HEK293 (cell line): ENCODE results near the gene ICE2.

ENCODE experiments used
- CTCF ChIP-seq: fragments of 450-650 bp; formaldehyde crosslinking; IDR thresholded peaks from 2 replicates; pipeline ENCODE4 v1.5.1; 2016; ENCODE audit warnings: missing biosample characterization, missing genetic modification characterization
- PRDM10 ChIP-seq: fragments of 450-650 bp; formaldehyde crosslinking; IDR thresholded peaks from 2 replicates; pipeline ENCODE4 v1.5.1; 2016; ENCODE audit warnings: missing biosample characterization, missing genetic modification characterization
- ZBTB10 ChIP-seq: fragments of 450-650 bp; formaldehyde crosslinking; IDR thresholded peaks from 2 replicates; pipeline ENCODE4 v1.5.1; 2016; ENCODE audit warnings: missing biosample characterization, missing genetic modification characterization
- ZNF174 ChIP-seq: fragments of 450-650 bp; formaldehyde crosslinking; IDR thresholded peaks from 2 replicates; pipeline ENCODE4 v1.5.0; 2017; ENCODE audit warnings: missing biosample characterization, mild to moderate bottlenecking, missing genetic modification characterization
- ZNF391 ChIP-seq: fragments of 450-650 bp; formaldehyde crosslinking; IDR thresholded peaks from 2 replicates; pipeline ENCODE4 v1.5.1; 2016; ENCODE audit warnings: low read depth, missing biosample characterization, missing genetic modification characterization, borderline replicate concordance
- ZNF510 ChIP-seq: fragments of 450-650 bp; formaldehyde crosslinking; IDR thresholded peaks from 2 replicates; pipeline ENCODE4 v1.5.1; 2018; ENCODE audit warnings: mild to moderate bottlenecking, missing genetic modification characterization, missing biosample characterization; ENCODE audit not compliant: insufficient replicate concordance
- ZNF513 ChIP-seq: fragments of 450-650 bp; IDR thresholded peaks from 2 replicates; pipeline ENCODE4 v1.5.1; 2018; ENCODE audit warnings: missing biosample characterization, missing genetic modification characterization
- ZNF670 ChIP-seq: fragments of 450-650 bp; formaldehyde crosslinking; IDR thresholded peaks from 2 replicates; pipeline ENCODE4 v1.5.1; 2016; ENCODE audit warnings: missing biosample characterization, missing genetic modification characterization, low read depth

- TF ChIP-seq ZNF513, result no peak
- TF ChIP-seq ZNF174 (tag by site-specific recombination), result no peak
- no peak for TF ChIP-seq ZNF391
- TF ChIP-seq PRDM10 (tag by site-specific recombination), result no peak
- no peak for TF ChIP-seq ZBTB10
- no peak for TF ChIP-seq ZNF510
- no peak for TF ChIP-seq CTCF (tag by site-specific recombination)
- no peak for TF ChIP-seq ZNF670 (tag by site-specific recombination)
These were observed 48.5 kb upstream of the ICE2 start for GRCh38 chr15:60527456-60527855.
